Duodenal mucosa (tissue), 2 donors: Measurements from ENCODE around the gene NRP2.
A peak's percentile ranks its signal among the peaks of the same experiment; 100 is the strongest.

Experiments
- H3K27ac ChIP-seq: one replicate; pipeline ENCODE4 v1.7.0; 2013; ENCODE audit warnings: low read depth, low read length
- H3K27me3 ChIP-seq, 2 donors: one replicate each; pipeline ENCODE4 v1.7.0; 2013; ENCODE audit warnings: low read length in 2 of 2, control low read depth in 1 of 2; ENCODE audit not compliant: insufficient read depth in 2 of 2, control insufficient read depth in 1 of 2
- H3K36me3 ChIP-seq, 2 donors: one replicate each; pipeline ENCODE4 v1.7.0; 2013; ENCODE audit warnings: low read length in 2 of 2, control low read depth in 1 of 2; ENCODE audit not compliant: insufficient read depth in 2 of 2, control insufficient read depth in 1 of 2
- H3K4me1 ChIP-seq, 2 donors: one replicate each; pipeline ENCODE4 v1.7.0; 2013; ENCODE audit warnings: low read length in 2 of 2, control low read depth in 1 of 2; ENCODE audit not compliant: insufficient read depth in 2 of 2, control insufficient read depth in 1 of 2
- H3K4me3 ChIP-seq, 2 donors: one replicate each; pipeline ENCODE4 v1.7.0; 2013; ENCODE audit warnings: low read length in 2 of 2, low read depth in 1 of 2
- H3K9ac ChIP-seq, 2 donors: one replicate each; pipeline ENCODE4 v1.7.0; 2013; ENCODE audit warnings: low read length in 2 of 2, low read depth in 1 of 2
- H3K9me3 ChIP-seq, 2 donors: one replicate each; pipeline ENCODE4 v1.7.0; 2013; ENCODE audit warnings: low read length in 2 of 2, control low read depth in 1 of 2; ENCODE audit not compliant: control insufficient read depth in 1 of 2

NRP2 gene

GRCh38 chr2:205706769-205707381 is 24.6 kb downstream of the NRP2 start:
- Histone ChIP-seq H3K9ac (no peak overlapping the region), H3K27me3 (no peaks in the 10 kb centered on the region), H3K36me3 (no peaks in the 10 kb centered on the region), H3K4me3 (no peak overlapping the region), H3K4me1 (peaks cover 12% of the 10 kb centered on the region in 2 donors), H3K27ac (peak overlapping the region; percentile 60), H3K9me3 (no peaks in the 10 kb centered on the region)

GRCh38 chr2:205708231-205708631 is 25.9 kb downstream of the NRP2 start:
- no peak overlapping the region for H3K4me3 ChIP-seq
- H3K9ac ChIP-seq = no peak overlapping the region
- peaks cover 8 to 12% of the 10 kb centered on the region in 2 donors for H3K4me1 ChIP-seq
- H3K27me3 ChIP-seq = no peaks in the 10 kb centered on the region
- peak overlapping the region; percentile 15 for H3K27ac ChIP-seq
- H3K9me3 ChIP-seq = no peaks in the 10 kb centered on the region
- H3K36me3 ChIP-seq = no peaks in the 10 kb centered on the region

- H3K27ac ChIP-seq = no peak overlapping the region
- H3K9me3 ChIP-seq = no peaks in the 10 kb centered on the region
- no peaks in the 10 kb centered on the region for H3K36me3 ChIP-seq
- no peaks in the 10 kb centered on the region for H3K27me3 ChIP-seq
- H3K4me3 ChIP-seq = no peak overlapping the region
- H3K4me1 ChIP-seq = peaks cover 12% of the 10 kb centered on the region in 2 donors
- H3K9ac ChIP-seq = no peak overlapping the region
Observed at GRCh38 chr2:205709319-205709718, 27.0 kb downstream of the NRP2 start.

GRCh38 chr2:205712508-205712907 is 30.2 kb downstream of the NRP2 start:
- no peak overlapping the region for H3K27ac ChIP-seq

GRCh38 chr2:205713086-205713485 is 30.8 kb downstream of the NRP2 start:
- H3K9ac ChIP-seq = no peak overlapping the region
- no peak overlapping the region for H3K4me3 ChIP-seq
- no peak overlapping the region for H3K27ac ChIP-seq
- no peaks in the 10 kb centered on the region for H3K27me3 ChIP-seq
- H3K36me3 ChIP-seq = no peaks in the 10 kb centered on the region
- peaks cover 3 to 5% of the 10 kb centered on the region in 2 donors for H3K4me1 ChIP-seq
- no peaks in the 10 kb centered on the region for H3K9me3 ChIP-seq

More at GRCh38 chr2:205712508-205712907, 30.2 kb downstream of the NRP2 start:
- Histone ChIP-seq H3K9ac (no peak overlapping the region), H3K4me3 (no peak overlapping the region), H3K4me1 (peaks cover 6 to 11% of the 10 kb centered on the region in 2 donors), H3K27me3 (no peaks in the 10 kb centered on the region), H3K9me3 (no peaks in the 10 kb centered on the region), H3K36me3 (no peaks in the 10 kb centered on the region)

- Histone ChIP-seq H3K9me3 (no peaks in the 10 kb centered on the region), H3K4me1 (peaks cover 3 to 4% of the 10 kb centered on the region in 2 donors), H3K27ac (no peak overlapping the region), H3K4me3 (no peak overlapping the region), H3K27me3 (no peaks in the 10 kb centered on the region), H3K36me3 (no peaks in the 10 kb centered on the region), H3K9ac (no peak overlapping the region)
Observed at GRCh38 chr2:205714058-205714776, 31.9 kb downstream of the NRP2 start.

GRCh38 chr2:205714789-205715720 is 32.8 kb downstream of the NRP2 start:
- Histone ChIP-seq H3K9me3 (no peaks in the 10 kb centered on the region), H3K27me3 (no peaks in the 10 kb centered on the region), H3K9ac (no peak overlapping the region), H3K36me3 (no peaks in the 10 kb centered on the region), H3K4me1 (peaks cover 3 to 4% of the 10 kb centered on the region in 2 donors), H3K4me3 (no peak overlapping the region), H3K27ac (no peak overlapping the region)

- Histone ChIP-seq H3K27me3 (no peaks in the 10 kb centered on the region), H3K4me1 (peaks cover 3 to 4% of the 10 kb centered on the region in 2 donors), H3K27ac (no peak overlapping the region), H3K9me3 (no peaks in the 10 kb centered on the region), H3K4me3 (no peak overlapping the region), H3K36me3 (no peaks in the 10 kb centered on the region), H3K9ac (no peak overlapping the region)
Observed at GRCh38 chr2:205715831-205716525, 33.7 kb downstream of the NRP2 start.

GRCh38 chr2:205717175-205717846 is 35.0 kb downstream of the NRP2 start:
- Histone ChIP-seq H3K9ac (no peak overlapping the region), H3K27ac (peak overlapping the region; percentile 13)

More at GRCh38 chr2:205717175-205717846, 35.0 kb downstream of the NRP2 start:
- peaks cover 3 to 4% of the 10 kb centered on the region in 2 donors for H3K4me1 ChIP-seq
- no peaks in the 10 kb centered on the region for H3K9me3 ChIP-seq
- H3K36me3 ChIP-seq = no peaks in the 10 kb centered on the region
- H3K4me3 ChIP-seq = no peak overlapping the region
- H3K27me3 ChIP-seq = no peaks in the 10 kb centered on the region
